HepG2 (cell line): ENCODE data around the gene ZKSCAN8. TPM values are rescaled to one million over a fixed set of nuclear protein-coding genes. Genes with fewer than 3 reads are reported as not detected.

Source experiments
- ATAC-seq: fragments of 200-7000 bp; cut with Tn5 transposase; 3 replicates; pipeline ENCODE4 v1.9.1; 2020; ENCODE audit warnings: mild to moderate bottlenecking, moderate library complexity
- BruUV-seq: library from RNA; stranded (reverse); fragments of 400-500 nt; replicated peaks from 2 replicates; lab custom pipeline; 2021; lab: Mats Ljungman, UMichigan
- CTCF ChIA-PET: fragments of 300-600 bp; formaldehyde crosslinking; extraction: SDS; loops from one replicate; lab custom pipeline; 2021; ENCODE audit warnings: low total read pairs, inconsistent platforms, low intra/inter-chr PET ratio; lab: Yijun Ruan, JAX
- POLR2A ChIA-PET: fragments of 350-600 bp; sonication (Branson Sonifier 250); formaldehyde crosslinking; loops from one replicate; lab custom pipeline; 2020; ENCODE audit warnings: antibody characterized with exemption, inconsistent platforms; lab: Yijun Ruan, JAX
- DNase-seq: peaks from one replicate; pipeline ENCODE4 v3.0.0-alpha.2; 2015; ENCODE audit warnings: low spot score
- FAIRE-seq: peaks from 3 replicates; lab custom pipeline; 2011; peaks lifted over from hg19 to GRCh38; lab: Jason Lieb, UNC
- H2AFZ ChIP-seq: one replicate; pipeline ENCODE4 v1.6.1; 2011; ENCODE audit warnings: low read length, inconsistent platforms
- H3K27ac ChIP-seq: fragments of 300-600 bp; 3 replicates; pipeline ENCODE4 v1.8.0; 2011; ENCODE audit warnings: mixed run types, mild to moderate bottlenecking, mixed read lengths, low read length, inconsistent platforms; ENCODE audit not compliant: insufficient read depth; ENCODE audit errors: extremely low read length
- H3K27me3 ChIP-seq, 2 experiments: fragments of 200-600 bp in 1 of 2; 2 replicates in 1 of 2; 3 replicates in 1 of 2; pipeline versions ENCODE4 v1.6.0 to v1.8.0; 2011; ENCODE audit warnings: low read length in 2 of 2, mild to moderate bottlenecking in 2 of 2, moderate library complexity in 2 of 2, inconsistent platforms in 1 of 2; ENCODE audit not compliant: insufficient read depth in 2 of 2, control insufficient read depth in 1 of 2
- H3K36me3 ChIP-seq, 2 experiments: fragments of 200-600 bp in 1 of 2; replicated peaks in 1 of 2; 2 replicates in 1 of 2; 3 replicates in 1 of 2; pipeline versions ENCODE4 v1.5.1 to v1.8.0; 2011; ENCODE audit warnings: low read length in 2 of 2, inconsistent platforms in 1 of 2; ENCODE audit not compliant: insufficient read depth in 2 of 2, control insufficient read depth in 1 of 2
- H3K4me1 ChIP-seq: 2 replicates; pipeline ENCODE4 v1.5.1; 2012; ENCODE audit warnings: low read length, inconsistent platforms; ENCODE audit not compliant: insufficient read depth
- H3K4me2 ChIP-seq: 2 replicates; pipeline ENCODE4 v1.6.0; 2011; ENCODE audit warnings: low read depth, low read length, inconsistent platforms
- H3K4me3 ChIP-seq, 3 experiments: fragments of 200-600 bp in 1 of 3; sonication (generic), shearing (Covaris generic) in 1 of 3; replicated peaks in 1 of 3; 2 replicates each; pipeline ENCODE4 v1.5.1; 2011 to 2016; ENCODE audit warnings: low read length in 3 of 3, inconsistent platforms in 2 of 3, low read depth in 2 of 3, mild to moderate bottlenecking in 2 of 3, control low read depth in 1 of 3, mixed read lengths in 1 of 3; ENCODE audit not compliant: insufficient read depth in 1 of 3
- H3K79me2 ChIP-seq: one replicate; pipeline ENCODE4 v1.6.1; 2011; ENCODE audit warnings: low read length, inconsistent platforms; ENCODE audit not compliant: insufficient read depth
- H3K9ac ChIP-seq: 2 replicates; pipeline ENCODE4 v1.6.0; 2011; ENCODE audit warnings: mild to moderate bottlenecking, low read depth, low read length, inconsistent platforms; ENCODE audit not compliant: insufficient read depth
- H3K9me3 ChIP-seq: 2 replicates; pipeline ENCODE4 v1.5.1; 2012; ENCODE audit warnings: mild to moderate bottlenecking, low read length
- H4K20me1 ChIP-seq: 2 replicates; pipeline ENCODE4 v1.6.0; 2011; ENCODE audit warnings: inconsistent platforms, mild to moderate bottlenecking, low read length, moderate library complexity; ENCODE audit not compliant: insufficient read depth
- CENPX ChIP-seq: sonication (generic); formaldehyde crosslinking; IDR thresholded peaks from 2 replicates; pipeline ENCODE4 v1.9.0; 2021; ENCODE audit warnings: mild to moderate bottlenecking, missing genetic modification reagents, moderate library complexity
- HNRNPK ChIP-seq: fragments of 200-400 bp; formaldehyde crosslinking; IDR thresholded peaks from 2 replicates; pipeline ENCODE4 v1.6.1; 2018; ENCODE audit warnings: low read length, low read depth, moderate library complexity, mild to moderate bottlenecking; ENCODE audit not compliant: poor library complexity, severe bottlenecking
- NR2F1 ChIP-seq, 2 experiments: fragments of 450-650 bp in 1 of 2; formaldehyde crosslinking in 1 of 2; IDR thresholded peaks; 2 replicates each; pipeline versions ENCODE4 v1.5.0 to v1.6.1; 2016 to 2020; ENCODE audit warnings: mild to moderate bottlenecking in 1 of 2, missing compliant biosample characterization in 1 of 2, missing genetic modification reagents in 1 of 2, moderate library complexity in 1 of 2
- SALL1 ChIP-seq: sonication (generic); formaldehyde crosslinking; IDR thresholded peaks from 2 replicates; pipeline ENCODE4 v1.8.0; 2022; ENCODE audit warnings: mild to moderate bottlenecking, missing genetic modification reagents
- SRY ChIP-seq: sonication (generic); formaldehyde crosslinking; IDR thresholded peaks from 2 replicates; pipeline ENCODE4 v1.8.0; 2022; ENCODE audit warnings: mild to moderate bottlenecking, missing genetic modification reagents
- ZNF180 ChIP-seq: sonication (generic); formaldehyde crosslinking; IDR thresholded peaks from 2 replicates; pipeline ENCODE4 v1.4.0; 2020; ENCODE audit warnings: low read depth, missing genetic modification reagents, borderline replicate concordance
- ZNF780A ChIP-seq: sonication (generic); formaldehyde crosslinking; IDR thresholded peaks from 2 replicates; pipeline ENCODE4 v1.8.0; 2022; ENCODE audit warnings: mild to moderate bottlenecking, missing genetic modification reagents, moderate library complexity
- WGBS: methylation state at CpG from one replicate; pipeline ENCODE4 v1.1.6; 2017; ENCODE audit warnings: low lambda C conversion rate; 5-methylcytosine and 5-hydroxymethylcytosine counted together
- in situ Hi-C: cut with HindIII; loops from 2 replicates; pipeline ENCODE4 v1.10.0; 2017; ENCODE audit warnings: low pct_unique_long_range_greater_than_20kb; ENCODE audit not compliant: extremely low pct_ligation_motif_present
- intact Hi-C: fragments of 100-400 bp; cut with micrococcal nuclease; formaldehyde crosslinking; loops from one replicate; pipeline ENCODE4 v1.10.0; 2022; ENCODE audit not compliant: unreplicated experiment
- polyA plus RNA-seq, 8 experiments: library from polyadenylated mRNA; depleted of rRNA in 3 of 8; stranded (reverse) in 7 of 8; unstranded in 1 of 8; fragments of >200 nt; fragmentation: Illumina TruSeq in 4 of 8; extraction: Trizol in 4 of 8; gene quantifications; 2 replicates each; pipeline versions ENCODE4 v1.2.1 to v1.2.3, GENCODE V29; 2011 to 2016; ENCODE audit warnings: low read depth in 4 of 8, missing spikeins in 1 of 8, mixed read lengths in 1 of 8; ENCODE audit not compliant: insufficient read depth in 1 of 8
- total RNA-seq, 5 experiments: library from RNA; depleted of rRNA; stranded (reverse); fragments of >200 nt; fragmentation: Illumina TruSeq; extraction: Trizol; gene quantifications; 2 replicates each; pipeline ENCODE4 v1.2.3, GENCODE V29; 2016; ENCODE audit warnings: low read depth in 1 of 5
- TF ChIP-seq, protein P1 (sequence below), 2 experiments: IDR thresholded peaks; 2 replicates each; pipeline ENCODE4 v1.6.1; 2011 to 2012; ENCODE audit warnings: low read length in 2 of 2, borderline replicate concordance in 1 of 2, low read depth in 1 of 2, mild to moderate bottlenecking in 1 of 2, moderate library complexity in 1 of 2

Gene ZKSCAN8
- total and polyA plus RNA-seq, 2 of the 13 experiments (the other 11 are each of a cell fraction or from before 2014, with no cell fraction given), result 12.4 to 20.9 TPM

DNA sequence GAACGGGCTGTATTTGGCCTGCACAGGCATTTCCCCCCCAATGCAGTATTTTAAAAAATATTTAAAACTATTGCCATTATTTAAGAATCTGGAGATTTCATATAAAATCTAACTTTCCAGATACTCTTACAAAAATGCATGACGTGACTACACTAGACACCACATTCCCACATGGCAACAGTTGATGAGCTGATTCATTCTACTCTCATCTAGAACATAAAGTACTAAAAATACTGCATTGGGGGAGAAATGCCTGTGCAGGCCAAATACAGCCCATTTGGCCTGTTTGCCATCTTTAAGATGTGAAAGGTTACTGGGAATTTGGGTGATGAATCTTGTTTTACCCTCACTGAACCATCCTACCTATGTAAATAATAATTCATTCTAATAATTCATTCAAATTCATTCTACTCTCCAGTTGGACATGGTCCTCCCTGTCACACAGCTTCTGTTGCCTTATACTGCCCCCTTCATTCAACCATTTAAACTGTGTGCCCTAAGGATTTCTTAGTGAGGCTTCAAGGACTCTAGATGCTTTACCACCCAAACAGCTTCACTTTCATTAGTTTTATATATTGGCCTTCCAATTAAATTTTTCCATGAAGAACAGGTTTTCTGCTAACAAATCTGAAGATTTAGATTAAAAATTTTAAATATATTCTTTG lies 24.2 kb upstream of the ZKSCAN8 start:
- no peak overlapping the region for H3K27ac ChIP-seq
- ChIA-PET CTCF (no interaction called here), POLR2A (interaction anchor here (2.1 kb wide), 1 partner anchor 13 kb away, joined by 6 read pairs; no protein-coding TSS in a partner anchor)
- H3K9ac ChIP-seq, result no peak overlapping the region
- DNase-seq, result no peak
- H3K9me3 ChIP-seq, result no peaks in the 10 kb centered on the region
- no peak overlapping the region for H3K4me2 ChIP-seq
- intact Hi-C loops (no loop called here), in situ Hi-C loops (no loop called here)
- peaks cover 2 to 15% of the 10 kb centered on the region in 2 experiments for H3K36me3 ChIP-seq
- no peak overlapping the region for H2AFZ ChIP-seq
- FAIRE-seq, result no peak
- no peak for ATAC-seq
- no peaks in the 10 kb centered on the region for H3K79me2 ChIP-seq
- no peaks in the 10 kb centered on the region for H3K27me3 ChIP-seq
- H3K4me3 ChIP-seq, result no peak overlapping the region
- TF ChIP-seq CENPX (CRISPR knock-in tag) (no peak), SRY (no peak), SALL1 (no peak)
- TF ChIP-seq, all 625 proteins: peak for 0
- 98% methylated on average over 2 of the region's 2 CpGs for WGBS
- BruUV-seq, result no TSS peak
- Histone ChIP-seq H3K4me1 (peaks cover 5% of the 10 kb centered on the region; the same call in 1 of the 2 replicates), H4K20me1 (no peaks in the 10 kb centered on the region)

DNA sequence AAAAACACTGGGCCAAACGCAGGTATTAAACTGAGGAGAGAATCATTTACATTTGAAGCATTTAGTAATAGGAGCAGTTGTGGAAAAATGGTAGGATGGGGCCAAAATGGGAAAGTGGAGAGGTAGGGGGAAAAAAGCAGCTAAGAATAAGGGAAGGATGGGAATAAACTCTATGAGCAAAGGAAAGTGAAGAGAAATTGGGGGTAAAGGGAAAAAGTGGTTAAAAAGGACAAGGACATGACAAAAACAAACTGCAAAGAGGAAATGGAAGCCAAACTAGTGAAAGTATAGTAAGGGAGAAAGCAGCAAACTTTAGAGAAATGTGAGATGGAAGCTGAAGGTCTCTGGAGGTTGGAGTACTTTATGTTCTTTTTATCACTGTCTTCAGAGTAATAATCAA lies 23.5 kb upstream of the ZKSCAN8 start:
- Histone ChIP-seq H3K36me3 (peaks cover 2 to 19% of the 10 kb centered on the region in 2 experiments), H3K9me3 (no peaks in the 10 kb centered on the region), H3K4me3 (no peak overlapping the region), H2AFZ (no peak overlapping the region), H3K9ac (no peak overlapping the region), H4K20me1 (no peaks in the 10 kb centered on the region), H3K27ac (no peak overlapping the region), H3K27me3 (no peaks in the 10 kb centered on the region), H3K4me1 (peaks cover 7% of the 10 kb centered on the region), H3K79me2 (no peaks in the 10 kb centered on the region), H3K4me2 (no peak overlapping the region)
- WGBS, result 84% methylated on average over 1 of the region's 1 CpG
- FAIRE-seq, result no peak
- ChIA-PET CTCF (no interaction called here), POLR2A (interaction anchor here (2.1 kb wide), 1 partner anchor 14 kb away, joined by 6 read pairs; no protein-coding TSS in a partner anchor)
- TF ChIP-seq, protein P1, sequence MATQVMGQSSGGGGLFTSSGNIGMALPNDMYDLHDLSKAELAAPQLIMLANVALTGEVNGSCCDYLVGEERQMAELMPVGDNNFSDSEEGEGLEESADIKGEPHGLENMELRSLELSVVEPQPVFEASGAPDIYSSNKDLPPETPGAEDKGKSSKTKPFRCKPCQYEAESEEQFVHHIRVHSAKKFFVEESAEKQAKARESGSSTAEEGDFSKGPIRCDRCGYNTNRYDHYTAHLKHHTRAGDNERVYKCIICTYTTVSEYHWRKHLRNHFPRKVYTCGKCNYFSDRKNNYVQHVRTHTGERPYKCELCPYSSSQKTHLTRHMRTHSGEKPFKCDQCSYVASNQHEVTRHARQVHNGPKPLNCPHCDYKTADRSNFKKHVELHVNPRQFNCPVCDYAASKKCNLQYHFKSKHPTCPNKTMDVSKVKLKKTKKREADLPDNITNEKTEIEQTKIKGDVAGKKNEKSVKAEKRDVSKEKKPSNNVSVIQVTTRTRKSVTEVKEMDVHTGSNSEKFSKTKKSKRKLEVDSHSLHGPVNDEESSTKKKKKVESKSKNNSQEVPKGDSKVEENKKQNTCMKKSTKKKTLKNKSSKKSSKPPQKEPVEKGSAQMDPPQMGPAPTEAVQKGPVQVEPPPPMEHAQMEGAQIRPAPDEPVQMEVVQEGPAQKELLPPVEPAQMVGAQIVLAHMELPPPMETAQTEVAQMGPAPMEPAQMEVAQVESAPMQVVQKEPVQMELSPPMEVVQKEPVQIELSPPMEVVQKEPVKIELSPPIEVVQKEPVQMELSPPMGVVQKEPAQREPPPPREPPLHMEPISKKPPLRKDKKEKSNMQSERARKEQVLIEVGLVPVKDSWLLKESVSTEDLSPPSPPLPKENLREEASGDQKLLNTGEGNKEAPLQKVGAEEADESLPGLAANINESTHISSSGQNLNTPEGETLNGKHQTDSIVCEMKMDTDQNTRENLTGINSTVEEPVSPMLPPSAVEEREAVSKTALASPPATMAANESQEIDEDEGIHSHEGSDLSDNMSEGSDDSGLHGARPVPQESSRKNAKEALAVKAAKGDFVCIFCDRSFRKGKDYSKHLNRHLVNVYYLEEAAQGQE (IDR thresholded peaks at IDR 0.05; ENCODE audit: borderline replicate concordance in 1 of 2, low read depth in 1 of 2, low read length in 2 of 2), result no peak
- TF ChIP-seq ZNF180 (CRISPR knock-in tag) (no peak), ZNF780A (CRISPR knock-in tag) (no peak), NR2F1 (CRISPR knock-in tag; IDR thresholded peaks at IDR 0.05) (no peak), HNRNPK (peak; percentile 40)
- no peak for DNase-seq
- in situ Hi-C loops (no loop called here), intact Hi-C loops (no loop called here)
- BruUV-seq, result no TSS peak
- no peak for ATAC-seq
